Gastrocnemius medialis (tissue), 4 donors: ENCODE data around the gene C16orf92.
"Not testable (repeated sequence)": the region's sequence is repeated elsewhere in the genome, so short reads cannot be mapped to it uniquely, and the experiment has no call there.

Source experiments
- POLR2A ChIP-seq, 2 donors: fragments of 450-650 bp; IDR thresholded peaks; one replicate each; pipeline ENCODE4 v1.6.1; 2017; ENCODE audit warnings: antibody characterized with exemption in 2 of 2, mild to moderate bottlenecking in 2 of 2, moderate library complexity in 2 of 2
- TF ChIP-seq, protein P1 (sequence below), 5 experiments: fragments of 450-650 bp in 3 of 5; fragments of 200-600 bp in 2 of 5; sonication (generic) in 2 of 5; IDR thresholded peaks in 4 of 5; conservative IDR thresholded peaks in 1 of 5; 1 replicate in 4 of 5; 2 replicates in 1 of 5; pipeline ENCODE4 v1.5.1; 2016 to 2019; ENCODE audit warnings: antibody characterized with exemption in 5 of 5, mild to moderate bottlenecking in 3 of 5, moderate library complexity in 3 of 5

DNA sequence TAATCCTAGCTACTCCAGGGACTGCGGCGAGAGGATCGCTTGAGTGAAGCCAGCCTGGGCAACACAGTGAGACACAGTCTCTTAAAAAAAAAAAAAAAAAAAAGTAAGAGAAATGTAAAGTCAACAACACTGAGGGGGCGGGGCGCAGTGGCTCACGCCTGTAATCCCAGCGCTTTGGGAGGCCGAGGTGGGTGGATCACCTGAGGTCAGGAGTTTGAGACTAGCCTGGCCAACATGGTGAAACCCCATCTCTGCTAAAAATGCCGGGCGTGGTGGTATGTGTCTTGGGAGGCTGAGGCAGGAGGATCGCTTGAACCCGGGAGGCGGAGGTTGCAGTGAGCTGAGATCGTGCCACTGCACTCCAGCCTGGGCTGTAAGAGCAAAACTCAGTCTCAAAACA, 10.4 kb upstream of the C16orf92 start:
- TF ChIP-seq, protein P1, sequence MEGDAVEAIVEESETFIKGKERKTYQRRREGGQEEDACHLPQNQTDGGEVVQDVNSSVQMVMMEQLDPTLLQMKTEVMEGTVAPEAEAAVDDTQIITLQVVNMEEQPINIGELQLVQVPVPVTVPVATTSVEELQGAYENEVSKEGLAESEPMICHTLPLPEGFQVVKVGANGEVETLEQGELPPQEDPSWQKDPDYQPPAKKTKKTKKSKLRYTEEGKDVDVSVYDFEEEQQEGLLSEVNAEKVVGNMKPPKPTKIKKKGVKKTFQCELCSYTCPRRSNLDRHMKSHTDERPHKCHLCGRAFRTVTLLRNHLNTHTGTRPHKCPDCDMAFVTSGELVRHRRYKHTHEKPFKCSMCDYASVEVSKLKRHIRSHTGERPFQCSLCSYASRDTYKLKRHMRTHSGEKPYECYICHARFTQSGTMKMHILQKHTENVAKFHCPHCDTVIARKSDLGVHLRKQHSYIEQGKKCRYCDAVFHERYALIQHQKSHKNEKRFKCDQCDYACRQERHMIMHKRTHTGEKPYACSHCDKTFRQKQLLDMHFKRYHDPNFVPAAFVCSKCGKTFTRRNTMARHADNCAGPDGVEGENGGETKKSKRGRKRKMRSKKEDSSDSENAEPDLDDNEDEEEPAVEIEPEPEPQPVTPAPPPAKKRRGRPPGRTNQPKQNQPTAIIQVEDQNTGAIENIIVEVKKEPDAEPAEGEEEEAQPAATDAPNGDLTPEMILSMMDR (IDR thresholded peaks at IDR 0.05 in 4 of 5, conservative IDR thresholded peaks at IDR 0.05 in 1 of 5), result not testable (repeated sequence)
- not testable (repeated sequence) for TF ChIP-seq POLR2A (IDR thresholded peaks at IDR 0.05)
